ENCODE measurements around the gene ABTB2. TPM values are rescaled to one million over a fixed set of nuclear protein-coding genes. Genes with fewer than 3 reads are reported as not detected.
A peak's percentile ranks its signal among the peaks of the same experiment; 100 is the strongest.

ABTB2 gene
- total and polyA plus RNA-seq, 12 donors: 2.5 to 19.1 (median 14.2) TPM

GRCh38 chr11:34344410-34344767 is 13.4 kb downstream of the ABTB2 start:
- Histone ChIP-seq H3K36me3 (no peaks in the 10 kb centered on the region), H3K27ac (peak overlapping the region in 4 of 10 donors; percentile 74 to 87 (median 80)), H3K4me3 (no peak overlapping the region), H3K27me3 (no peaks in the 10 kb centered on the region), H3K9me3 (no peaks in the 10 kb centered on the region), H3K4me1 (peaks cover 37 to 84% (median 69%) of the 10 kb centered on the region in 9 donors)
- ATAC-seq (no peak), DNase-seq (no peak)
- 89% methylated on average over 6 of the region's 6 CpGs for WGBS, 2 donors
- no peak for TF ChIP-seq CTCF (IDR thresholded peaks at IDR 0.05)
- intact Hi-C loops (cut with DNase I): loop anchor here in 2 of 10 donors (2.0 to 10.0 kb wide), 2 partner anchors 16 to 80 kb away; no protein-coding TSS in a partner anchor

- Histone ChIP-seq H3K27ac (peak overlapping the region in 1 of 10 donors; percentile 77), H3K27me3 (no peaks in the 10 kb centered on the region), H3K4me1 (peaks cover 30 to 77% (median 62%) of the 10 kb centered on the region in 9 donors), H3K4me3 (no peak overlapping the region), H3K36me3 (no peaks in the 10 kb centered on the region), H3K9me3 (no peaks in the 10 kb centered on the region)
- 87 to 89% methylated on average over 6 of the region's 6 CpGs for WGBS, 2 donors
- DNase-seq (no peak), ATAC-seq (no peak)
- no peak for TF ChIP-seq CTCF (IDR thresholded peaks at IDR 0.05)
- intact Hi-C loops (cut with DNase I): loop anchor here in 2 of 10 donors (2.0 to 10.0 kb wide), 2 partner anchors 15 to 79 kb away; no protein-coding TSS in a partner anchor
Measured at GRCh38 chr11:34343686-34344085, 14.1 kb downstream of the ABTB2 start.

- peaks cover 28 to 72% (median 57%) of the 10 kb centered on the region in 9 donors for H3K4me1 ChIP-seq
- H3K4me3 ChIP-seq: no peak overlapping the region
- H3K9me3 ChIP-seq: no peaks in the 10 kb centered on the region
- 93 to 98% methylated on average over 3 of the region's 3 CpGs for WGBS, 2 donors
- no peaks in the 10 kb centered on the region for H3K27me3 ChIP-seq
- ATAC-seq (no peak), DNase-seq (no peak)
- TF ChIP-seq CTCF (IDR thresholded peaks at IDR 0.05): no peak
- no peaks in the 10 kb centered on the region for H3K36me3 ChIP-seq
- H3K27ac ChIP-seq: peak overlapping the region in 1 of 10 donors; percentile 77
- intact Hi-C loops (cut with DNase I): loop anchor here in 1 of 10 donors (10.0 kb wide), 1 partner anchor 78 kb away; no protein-coding TSS in a partner anchor
Measured at GRCh38 chr11:34343153-34343552, 14.7 kb downstream of the ABTB2 start.

GRCh38 chr11:34341931-34342533 is 15.8 kb downstream of the ABTB2 start:
- WGBS, 2 donors: 36 to 38% methylated on average over 6 of the region's 6 CpGs
- no peak for DNase-seq
- Histone ChIP-seq H3K36me3 (no peaks in the 10 kb centered on the region), H3K4me1 (peaks cover 23 to 60% (median 52%) of the 10 kb centered on the region in 9 donors), H3K27ac (peak overlapping the region in 4 of 10 donors; percentile 8 to 56 (median 39)), H3K4me3 (no peak overlapping the region), H3K9me3 (no peaks in the 10 kb centered on the region), H3K27me3 (no peaks in the 10 kb centered on the region)
- intact Hi-C loops (cut with DNase I): loop anchor here in 1 of 10 donors (10.0 kb wide), 1 partner anchor 77 kb away; no protein-coding TSS in a partner anchor
- ATAC-seq: peak in 5 of 8 donors; percentile 34 to 50 (median 38)
- no peak for TF ChIP-seq CTCF (IDR thresholded peaks at IDR 0.05)
